Keratinocyte (primary cell): ENCODE data around the gene ESF1. TPM values are rescaled to one million over a fixed set of nuclear protein-coding genes. Genes with fewer than 3 reads are reported as not detected.

Source experiments
- DNase-seq: peaks from one replicate; pipeline ENCODE4 v3.0.0-alpha.2; 2011; ENCODE audit warnings: low read depth, missing footprints, low spot score
- FAIRE-seq: peaks from 2 replicates; lab custom pipeline; 2011; peaks lifted over from hg19 to GRCh38; lab: Jason Lieb, UNC
- H2AFZ ChIP-seq: 2 replicates; pipeline ENCODE4 v1.6.0; 2012; ENCODE audit warnings: low read length, control low read depth, inconsistent platforms; ENCODE audit not compliant: control insufficient read depth
- H3K27ac ChIP-seq: 2 replicates; pipeline ENCODE4 v1.5.1; 2011; ENCODE audit warnings: low read length; ENCODE audit not compliant: control insufficient read depth, insufficient read depth
- H3K27me3 ChIP-seq: 3 replicates; pipeline ENCODE4 v1.6.0; 2011; ENCODE audit warnings: low read length; ENCODE audit not compliant: control insufficient read depth, insufficient read depth; ENCODE audit errors: extremely low read depth
- H3K36me3 ChIP-seq, 2 experiments: 2 replicates in 1 of 2; 3 replicates in 1 of 2; pipeline ENCODE4 v1.5.1; 2011; ENCODE audit warnings: low read length in 2 of 2, mild to moderate bottlenecking in 1 of 2; ENCODE audit not compliant: control insufficient read depth in 2 of 2, insufficient read depth in 2 of 2; ENCODE audit errors: extremely low read depth in 1 of 2
- H3K4me1 ChIP-seq: 3 replicates; pipeline ENCODE4 v1.5.1; 2011; ENCODE audit warnings: low read length; ENCODE audit not compliant: control insufficient read depth, insufficient read depth; ENCODE audit errors: extremely low read depth
- H3K4me2 ChIP-seq: 3 replicates; pipeline ENCODE4 v1.6.0; 2011; ENCODE audit warnings: low read depth, low read length; ENCODE audit not compliant: control insufficient read depth, insufficient read depth; ENCODE audit errors: extremely low read depth
- H3K4me3 ChIP-seq, 3 experiments: fragments of 200-600 bp in 1 of 3; sonication (generic) in 1 of 3; 2 replicates in 2 of 3; 3 replicates in 1 of 3; pipeline ENCODE4 v1.5.1; 2011 to 2016; ENCODE audit warnings: low read length in 3 of 3, mild to moderate bottlenecking in 3 of 3, control low read depth in 2 of 3, inconsistent platforms in 1 of 3, low read depth in 1 of 3, mixed read lengths in 1 of 3, mixed run types in 1 of 3, moderate library complexity in 1 of 3; ENCODE audit not compliant: control insufficient read depth in 2 of 3, insufficient read depth in 2 of 3; ENCODE audit errors: extremely low read depth in 1 of 3
- H3K79me2 ChIP-seq: 2 replicates; pipeline ENCODE4 v1.6.0; 2012; ENCODE audit warnings: low read length; ENCODE audit not compliant: control insufficient read depth, insufficient read depth
- H3K9ac ChIP-seq: 3 replicates; pipeline ENCODE4 v1.6.0; 2011; ENCODE audit warnings: low read length; ENCODE audit not compliant: control insufficient read depth, insufficient read depth; ENCODE audit errors: extremely low read depth
- H3K9me1 ChIP-seq: 3 replicates; pipeline ENCODE4 v1.6.0; 2011; ENCODE audit warnings: low read length; ENCODE audit not compliant: control insufficient read depth, insufficient read depth; ENCODE audit errors: extremely low read depth
- H3K9me3 ChIP-seq: 2 replicates; pipeline ENCODE4 v1.5.1; 2012; ENCODE audit warnings: low read depth, low read length; ENCODE audit not compliant: control insufficient read depth
- H4K20me1 ChIP-seq: 3 replicates; pipeline ENCODE4 v1.6.0; 2011; ENCODE audit warnings: low read length; ENCODE audit not compliant: control insufficient read depth, insufficient read depth; ENCODE audit errors: extremely low read depth
- EZH2 ChIP-seq: IDR thresholded peaks from one replicate; pipeline ENCODE4 v1.6.1; 2012; ENCODE audit warnings: inconsistent platforms, mild to moderate bottlenecking, low read length, moderate library complexity
- dilution Hi-C: fragments of 300-500 bp; cut with MboI; formaldehyde crosslinking; loops from one replicate; pipeline ENCODE4 v1.7.0; 2020; ENCODE audit warnings: low sequenced_read_pairs; ENCODE audit not compliant: extremely low pct_ligation_motif_present
- polyA plus RNA-seq, 5 experiments: library from polyadenylated mRNA; depleted of rRNA in 3 of 5; stranded (reverse) in 3 of 5; stranded (forward) in 1 of 5; unstranded in 1 of 5; fragments of >200 nt; gene quantifications; 1 replicate in 1 of 5; 2 replicates in 3 of 5; 3 replicates in 1 of 5; pipeline versions ENCODE4 v1.2.1 to v1.2.3, GENCODE V29; 2011 to 2012; ENCODE audit warnings: missing spikeins in 2 of 5, low read depth in 1 of 5, low replicate concordance in 1 of 5
- TF ChIP-seq, protein P1 (sequence below), 3 experiments: IDR thresholded peaks in 1 of 3; conservative IDR thresholded peaks in 1 of 3; optimal IDR thresholded peaks in 1 of 3; 2 replicates in 2 of 3; 3 replicates in 1 of 3; pipeline versions ENCODE3 to v1.5.1; 2011; ENCODE audit warnings: low read length in 3 of 3, mild to moderate bottlenecking in 3 of 3, moderate library complexity in 2 of 3, control low read depth in 1 of 3, inconsistent platforms in 1 of 3; ENCODE audit not compliant: insufficient read depth in 2 of 3; ENCODE audit errors: extremely low read depth in 1 of 3

Gene ESF1
- polyA plus RNA-seq, 1 donor (not counting 4 experiments of a cell fraction or from before 2014, with no cell fraction given), result 10.8 TPM

DNA sequence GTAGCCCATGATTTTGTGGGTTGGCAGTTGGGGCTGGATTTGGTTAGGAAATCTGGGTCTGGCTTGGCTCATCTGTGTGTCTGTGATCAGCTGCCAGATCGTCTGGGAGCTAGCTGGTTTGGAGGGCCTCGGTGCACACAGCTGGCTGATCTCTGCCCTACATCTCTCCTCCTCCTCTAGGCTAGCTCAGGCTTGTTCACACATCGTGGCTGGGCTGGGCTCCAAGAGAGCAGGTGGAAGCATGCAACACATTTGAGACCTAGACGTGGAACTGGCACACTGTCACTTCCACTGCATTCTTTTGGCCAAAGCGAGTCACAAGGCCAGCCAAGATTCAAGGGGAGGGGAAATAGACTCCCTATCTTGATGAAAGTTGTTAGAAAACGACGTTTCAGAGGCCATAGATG is 16.0 kb upstream of the ESF1 start:
- no peaks in the 10 kb centered on the region for H3K27me3 ChIP-seq
- H3K9me3 ChIP-seq, result no peaks in the 10 kb centered on the region
- no peak overlapping the region for H2AFZ ChIP-seq
- H3K79me2 ChIP-seq, result no peaks in the 10 kb centered on the region
- FAIRE-seq (peak; percentile 99), DNase-seq (peak; percentile 57)
- no peaks in the 10 kb centered on the region for H4K20me1 ChIP-seq
- H3K4me1 ChIP-seq, result peaks cover 14% of the 10 kb centered on the region
- peaks cover 8 to 25% of the 10 kb centered on the region in 2 experiments for H3K36me3 ChIP-seq
- H3K4me2 ChIP-seq, result peak overlapping the region; percentile 69
- H3K27ac ChIP-seq, result peak overlapping the region; percentile 46
- no peaks in the 10 kb centered on the region for H3K9me1 ChIP-seq
- no peak for TF ChIP-seq EZH2
- TF ChIP-seq, protein P1, sequence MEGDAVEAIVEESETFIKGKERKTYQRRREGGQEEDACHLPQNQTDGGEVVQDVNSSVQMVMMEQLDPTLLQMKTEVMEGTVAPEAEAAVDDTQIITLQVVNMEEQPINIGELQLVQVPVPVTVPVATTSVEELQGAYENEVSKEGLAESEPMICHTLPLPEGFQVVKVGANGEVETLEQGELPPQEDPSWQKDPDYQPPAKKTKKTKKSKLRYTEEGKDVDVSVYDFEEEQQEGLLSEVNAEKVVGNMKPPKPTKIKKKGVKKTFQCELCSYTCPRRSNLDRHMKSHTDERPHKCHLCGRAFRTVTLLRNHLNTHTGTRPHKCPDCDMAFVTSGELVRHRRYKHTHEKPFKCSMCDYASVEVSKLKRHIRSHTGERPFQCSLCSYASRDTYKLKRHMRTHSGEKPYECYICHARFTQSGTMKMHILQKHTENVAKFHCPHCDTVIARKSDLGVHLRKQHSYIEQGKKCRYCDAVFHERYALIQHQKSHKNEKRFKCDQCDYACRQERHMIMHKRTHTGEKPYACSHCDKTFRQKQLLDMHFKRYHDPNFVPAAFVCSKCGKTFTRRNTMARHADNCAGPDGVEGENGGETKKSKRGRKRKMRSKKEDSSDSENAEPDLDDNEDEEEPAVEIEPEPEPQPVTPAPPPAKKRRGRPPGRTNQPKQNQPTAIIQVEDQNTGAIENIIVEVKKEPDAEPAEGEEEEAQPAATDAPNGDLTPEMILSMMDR (optimal IDR thresholded peaks at IDR 0.05 in 1 of 3, IDR thresholded peaks at IDR 0.05 in 1 of 3, conservative IDR thresholded peaks at IDR 0.05 in 1 of 3; ENCODE audit: extremely low read depth in 1 of 3, insufficient read depth in 2 of 3, low read length in 3 of 3), result no peak
- H3K9ac ChIP-seq, result no peak overlapping the region
- dilution Hi-C loops, result no loop called here
- no peak overlapping the region for H3K4me3 ChIP-seq

DNA sequence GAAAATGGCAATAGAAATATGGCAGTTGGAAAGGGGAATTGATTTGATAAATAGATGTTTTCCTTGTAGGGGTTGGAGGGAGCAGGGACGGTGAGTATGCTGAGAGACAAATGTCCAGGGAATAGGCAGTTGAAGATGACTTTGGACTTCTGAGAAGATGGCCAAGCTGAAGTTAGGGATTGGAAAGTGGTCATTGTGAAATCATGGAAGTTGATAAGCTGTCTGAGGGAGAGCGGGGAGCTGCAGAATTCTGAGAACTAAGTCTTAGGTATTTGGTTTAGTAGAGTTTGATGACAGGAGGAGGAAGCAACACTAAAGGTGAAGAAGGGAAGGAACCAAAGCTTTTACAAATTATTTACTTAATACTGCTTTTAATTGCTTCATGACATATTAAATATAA is 15.3 kb upstream of the ESF1 start:
- H3K79me2 ChIP-seq, result no peaks in the 10 kb centered on the region
- FAIRE-seq, result peak; percentile 34
- no peaks in the 10 kb centered on the region for H3K9me1 ChIP-seq
- no peak overlapping the region for H2AFZ ChIP-seq
- H3K4me3 ChIP-seq, result no peak overlapping the region
- no peak overlapping the region for H3K9ac ChIP-seq
- H3K9me3 ChIP-seq, result no peaks in the 10 kb centered on the region
- no peaks in the 10 kb centered on the region for H3K27me3 ChIP-seq
- peaks cover 12 to 27% of the 10 kb centered on the region in 2 experiments for H3K36me3 ChIP-seq
- peak overlapping the region; percentile 69 for H3K4me2 ChIP-seq
- TF ChIP-seq EZH2, result no peak
- TF ChIP-seq, protein P1 (optimal IDR thresholded peaks at IDR 0.05 in 1 of 3, IDR thresholded peaks at IDR 0.05 in 1 of 3, conservative IDR thresholded peaks at IDR 0.05 in 1 of 3; ENCODE audit: extremely low read depth in 1 of 3, insufficient read depth in 2 of 3, low read length in 3 of 3), result no peak
- H3K4me1 ChIP-seq, result peaks cover 14% of the 10 kb centered on the region
- no peak for DNase-seq
- dilution Hi-C loops, result no loop called here
- H3K27ac ChIP-seq, result no peak overlapping the region
- no peaks in the 10 kb centered on the region for H4K20me1 ChIP-seq
